Measurements from ENCODE around the gene SUCLA2. TPM values are rescaled to one million over a fixed set of nuclear protein-coding genes. Genes with fewer than 3 reads are reported as not detected.

SUCLA2 gene
- 51.7 and 58.0 TPM in 2 replicates for total RNA-seq

GRCh38 chr13:48001114-48001881 lies at the start of gene SUCLA2:
TSS of gene SUCLA2 (minus strand) at chr13:48001273. CDS start at chr13:48001269, 4 bp downstream.

GRCh38 chr13:48037346-48038173 lies 36.5 kb upstream of the SUCLA2 start, which contains the start of gene NUDT15:
TSS of gene NUDT15 (plus strand) at chr13:48037726. CDS start at chr13:48037747, 21 bp downstream.

Other genes starting within 250 kb of the SUCLA2 start
- 11.2 and 15.3 TPM in 2 replicates for gene NUDT15, start 36.5 kb upstream of the SUCLA2 start, total RNA-seq
- gene MED4, start 93.8 kb upstream of the SUCLA2 start, total RNA-seq = 25.9 and 31.6 TPM in 2 replicates
- 182 and 262 TPM in 2 replicates for gene ITM2B, start 231.9 kb upstream of the SUCLA2 start, total RNA-seq